GM20000 (cell line): ENCODE results near the gene LACTB.

Source experiments
- DNase-seq: peaks from one replicate; pipeline ENCODE4 v3.0.0; 2012; ENCODE audit warnings: low spot score
- CTCF ChIP-seq: IDR thresholded peaks from 2 replicates; pipeline ENCODE4 v1.5.1; 2012; ENCODE audit warnings: mild to moderate bottlenecking, control low read depth; ENCODE audit errors: extremely low read depth, missing control alignments

LACTB gene

GRCh38 chr15:63084806-63085205 lies 36.9 kb upstream of the LACTB start:
- no peak for TF ChIP-seq CTCF

GRCh38 chr15:63085289-63085688 lies 36.4 kb upstream of the LACTB start:
- TF ChIP-seq CTCF: no peak
- DNase-seq: no peak

More at GRCh38 chr15:63084806-63085205, 36.9 kb upstream of the LACTB start:
- DNase-seq: no peak

GRCh38 chr15:63086271-63086670 lies 35.4 kb upstream of the LACTB start:
- no peak for TF ChIP-seq CTCF
- DNase-seq: no peak

GRCh38 chr15:63086947-63087346 lies 34.7 kb upstream of the LACTB start:
- no peak for TF ChIP-seq CTCF
- DNase-seq: no peak

GRCh38 chr15:63088533-63089245 lies 33.0 kb upstream of the LACTB start:
- no peak for TF ChIP-seq CTCF
- DNase-seq: no peak

- TF ChIP-seq CTCF: no peak
- no peak for DNase-seq
Measured at GRCh38 chr15:63089260-63090043, 32.2 kb upstream of the LACTB start.

- TF ChIP-seq CTCF: no peak
- DNase-seq: no peak
Measured at GRCh38 chr15:63090472-63090871, 31.2 kb upstream of the LACTB start.
